B cell (primary cell): ENCODE data around the gene KCNT1. TPM values are rescaled to one million over a fixed set of nuclear protein-coding genes. Genes with fewer than 3 reads are reported as not detected.

Experiments
- ATAC-seq: fragments of 200-7000 bp; cut with Tn5 transposase; one replicate; pipeline ENCODE4 v1.10.0; 2021; ENCODE audit warnings: low read depth, mild to moderate bottlenecking, moderate number of reproducible peaks, moderate library complexity
- CTCF ChIA-PET: fragments of 350-600 bp; sonication (Branson Sonifier 250); formaldehyde crosslinking; loops from one replicate; lab custom pipeline; 2021; ENCODE audit warnings: antibody characterized with exemption, inconsistent platforms; lab: Charles Lee
- POLR2A ChIA-PET: fragments of 350-600 bp; sonication (Branson Sonifier 250); formaldehyde crosslinking; loops from one replicate; lab custom pipeline; 2021; ENCODE audit warnings: antibody characterized with exemption; lab: Charles Lee
- DNase-seq: peaks from one replicate; pipeline ENCODE4 v3.0.0; 2013
- H2AFZ ChIP-seq: 2 replicates; pipeline ENCODE4 v1.6.1; 2012; ENCODE audit warnings: mild to moderate bottlenecking, low read depth, low read length; ENCODE audit not compliant: insufficient read depth, poor library complexity, severe bottlenecking
- H3K27ac ChIP-seq, 2 donors: 1 replicate in 1 of 2; 2 replicates in 1 of 2; pipeline ENCODE4 v1.5.1; 2012 to 2013; ENCODE audit warnings: low read length in 2 of 2, mild to moderate bottlenecking in 2 of 2, moderate library complexity in 1 of 2
- H3K27me3 ChIP-seq, 4 experiments: fragments of 200-600 bp in 1 of 4; sonication (generic) in 1 of 4; replicated peaks in 1 of 4; 1 replicate in 2 of 4; 2 replicates in 2 of 4; pipeline versions ENCODE4 v1.6.1 to v1.7.0; 2013 to 2016; ENCODE audit warnings: low read length in 3 of 4, mild to moderate bottlenecking in 2 of 4, mixed read lengths in 1 of 4, moderate library complexity in 1 of 4; ENCODE audit not compliant: insufficient read depth in 4 of 4, control insufficient read depth in 3 of 4; ENCODE audit errors: control extremely low read depth in 1 of 4
- H3K36me3 ChIP-seq, 2 experiments: replicated peaks in 1 of 2; 1 replicate in 1 of 2; 2 replicates in 1 of 2; pipeline versions ENCODE4 v1.6.1 to v1.7.1; 2013; ENCODE audit warnings: low read length in 1 of 2; ENCODE audit not compliant: insufficient read depth in 2 of 2, control insufficient read depth in 1 of 2; ENCODE audit errors: control extremely low read depth in 1 of 2, extremely low read depth in 1 of 2
- H3K4me1 ChIP-seq, 2 donors: fragments of 200-600 bp in 1 of 2; sonication (generic) in 1 of 2; 1 replicate in 1 of 2; 2 replicates in 1 of 2; pipeline versions ENCODE4 v1.5.1 to v1.6.1; 2013 to 2017; ENCODE audit warnings: low read length in 2 of 2; ENCODE audit not compliant: control insufficient read depth in 2 of 2, insufficient read depth in 2 of 2
- H3K4me2 ChIP-seq: replicated peaks from 2 replicates; pipeline ENCODE3; 2012; ENCODE audit warnings: mild to moderate bottlenecking, low read depth, low read length; ENCODE audit not compliant: poor library complexity, severe bottlenecking
- H3K4me3 ChIP-seq, 5 experiments: fragments of 200-600 bp in 1 of 5; sonication (generic) in 1 of 5; 1 replicate in 3 of 5; 2 replicates in 2 of 5; pipeline versions ENCODE4 v1.5.1 to v1.7.0; 2011 to 2016; ENCODE audit warnings: low read length in 4 of 5, mild to moderate bottlenecking in 4 of 5, low read depth in 2 of 5, control low read depth in 1 of 5, moderate library complexity in 1 of 5; ENCODE audit not compliant: insufficient read depth in 1 of 5; ENCODE audit errors: control extremely low read depth in 1 of 5, extremely low read depth in 1 of 5
- H3K79me2 ChIP-seq: fragments of 200-600 bp; sonication (generic); one replicate; pipeline ENCODE4 v1.6.0; 2016; ENCODE audit warnings: low read length; ENCODE audit not compliant: control insufficient read depth, insufficient read depth
- H3K9ac ChIP-seq: fragments of 200-600 bp; sonication (generic); 2 replicates; pipeline ENCODE4 v1.6.1; 2017; ENCODE audit warnings: mild to moderate bottlenecking, low read length, moderate library complexity
- H3K9me3 ChIP-seq, 3 donors: one replicate each; pipeline versions ENCODE4 v1.6.1 to v1.7.1; 2013; ENCODE audit warnings: low read length in 2 of 3; ENCODE audit not compliant: control insufficient read depth in 2 of 3, insufficient read depth in 1 of 3; ENCODE audit errors: control extremely low read depth in 1 of 3
- H4K20me1 ChIP-seq: 2 replicates; pipeline ENCODE4 v1.6.0; 2012; ENCODE audit warnings: mild to moderate bottlenecking, low read length; ENCODE audit not compliant: insufficient read depth, control insufficient read depth, poor library complexity, severe bottlenecking
- H3K27ac Mint-ChIP-seq: one replicate; pipeline ENCODE4 v1.8.0; 2021; ENCODE audit warnings: mixed read lengths
- H3K27me3 Mint-ChIP-seq: one replicate; pipeline ENCODE4 v1.8.0; 2021; ENCODE audit warnings: mixed read lengths
- H3K4me1 Mint-ChIP-seq: one replicate; pipeline ENCODE4 v1.8.0; 2021; ENCODE audit warnings: mixed read lengths
- H3K4me3 Mint-ChIP-seq: one replicate; pipeline ENCODE4 v1.8.0; 2021; ENCODE audit warnings: mixed read lengths
- H3K9me3 Mint-ChIP-seq: one replicate; pipeline ENCODE4 v1.8.0; 2022; ENCODE audit warnings: mixed read lengths; ENCODE audit not compliant: insufficient read depth
- EZH2 ChIP-seq: IDR thresholded peaks from 2 replicates; pipeline ENCODE4 v1.6.1; 2012; ENCODE audit warnings: borderline replicate concordance, low read depth, mild to moderate bottlenecking, moderate library complexity, low read length; ENCODE audit not compliant: insufficient read depth, poor library complexity, severe bottlenecking
- WGBS: methylation state at CpG from one replicate; pipeline ENCODE4 v1.1.5; 2013; ENCODE audit warnings: missing lambda C conversion rate; ENCODE audit not compliant: insufficient coverage; 5-methylcytosine and 5-hydroxymethylcytosine counted together
- intact Hi-C: fragments of 100-400 bp; cut with micrococcal nuclease; formaldehyde crosslinking; loops from one replicate; pipeline ENCODE4 v1.10.0; 2022
- polyA plus RNA-seq: library from polyadenylated mRNA; depleted of rRNA; stranded (reverse); fragments of >200 nt; gene quantifications from 2 replicates; pipeline ENCODE4 v1.2.3, GENCODE V29; 2012
- total RNA-seq, 2 donors: library from RNA; stranded (reverse); fragments of 120-200 nt in 1 of 2; gene quantifications; 1 replicate in 1 of 2; 2 replicates in 1 of 2; pipeline versions ENCODE4 v1.2.3 to v1.2.4, GENCODE V29; 2013 to 2022
- TF ChIP-seq, protein P1 (sequence below): fragments of 200-600 bp; IDR thresholded peaks from one replicate; pipeline ENCODE4 v1.8.0; 2022; ENCODE audit warnings: antibody characterized with exemption, mild to moderate bottlenecking

KCNT1 gene
- total and polyA plus RNA-seq, 2 donors (not counting 1 experiment from before 2014, with no cell fraction given) = not detected

DNA sequence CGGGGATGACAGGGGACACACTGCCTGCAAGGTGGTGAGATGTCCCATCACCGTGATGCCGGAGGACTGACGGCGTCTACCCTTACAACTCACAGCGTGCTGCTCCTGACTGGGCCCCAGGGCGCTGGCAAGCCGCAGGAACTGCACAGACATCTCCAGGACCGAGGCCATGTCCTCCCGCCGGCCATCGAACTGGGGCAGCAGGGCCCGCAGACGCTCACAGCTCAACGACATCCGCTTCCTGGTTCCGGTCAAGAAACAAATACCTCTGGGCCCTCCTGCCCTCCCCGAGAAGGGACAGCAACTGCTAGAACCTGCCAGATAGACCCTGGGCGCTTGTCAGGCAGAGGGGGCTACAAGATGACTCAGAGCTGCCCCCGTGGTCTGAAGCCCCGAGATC lies 3.7 kb upstream of the KCNT1 start:
- DNase-seq (no peak), ATAC-seq (no peak)
- Histone ChIP-seq H3K27ac (no peak overlapping the region), H2AFZ (no peak overlapping the region), H4K20me1 (no peaks in the 10 kb centered on the region), H3K4me1 (peaks cover 6 to 7% of the 10 kb centered on the region in 2 donors), H3K9ac (no peak overlapping the region), H3K4me3 (no peak overlapping the region), H3K4me2 (no peak overlapping the region), H3K36me3 (no peaks in the 10 kb centered on the region), H3K27me3 (peaks cover 0 to 11% (median 0%) of the 10 kb centered on the region in 4 experiments), H3K9me3 (no peaks in the 10 kb centered on the region), H3K79me2 (no peaks in the 10 kb centered on the region)
- Mint-ChIP-seq H3K27ac (no peak overlapping the region), H3K4me1 (no peaks in the 10 kb centered on the region), H3K4me3 (no peak overlapping the region), H3K9me3 (no peaks in the 10 kb centered on the region), H3K27me3 (no peaks in the 10 kb centered on the region)
- 76% methylated on average over 21 of the region's 21 CpGs for WGBS
- no peak for TF ChIP-seq EZH2
- TF ChIP-seq, protein P1, sequence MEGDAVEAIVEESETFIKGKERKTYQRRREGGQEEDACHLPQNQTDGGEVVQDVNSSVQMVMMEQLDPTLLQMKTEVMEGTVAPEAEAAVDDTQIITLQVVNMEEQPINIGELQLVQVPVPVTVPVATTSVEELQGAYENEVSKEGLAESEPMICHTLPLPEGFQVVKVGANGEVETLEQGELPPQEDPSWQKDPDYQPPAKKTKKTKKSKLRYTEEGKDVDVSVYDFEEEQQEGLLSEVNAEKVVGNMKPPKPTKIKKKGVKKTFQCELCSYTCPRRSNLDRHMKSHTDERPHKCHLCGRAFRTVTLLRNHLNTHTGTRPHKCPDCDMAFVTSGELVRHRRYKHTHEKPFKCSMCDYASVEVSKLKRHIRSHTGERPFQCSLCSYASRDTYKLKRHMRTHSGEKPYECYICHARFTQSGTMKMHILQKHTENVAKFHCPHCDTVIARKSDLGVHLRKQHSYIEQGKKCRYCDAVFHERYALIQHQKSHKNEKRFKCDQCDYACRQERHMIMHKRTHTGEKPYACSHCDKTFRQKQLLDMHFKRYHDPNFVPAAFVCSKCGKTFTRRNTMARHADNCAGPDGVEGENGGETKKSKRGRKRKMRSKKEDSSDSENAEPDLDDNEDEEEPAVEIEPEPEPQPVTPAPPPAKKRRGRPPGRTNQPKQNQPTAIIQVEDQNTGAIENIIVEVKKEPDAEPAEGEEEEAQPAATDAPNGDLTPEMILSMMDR = no peak
- CTCF ChIA-PET = no interaction called here
- intact Hi-C loops = no loop called here
- POLR2A ChIA-PET = no interaction called here

DNA sequence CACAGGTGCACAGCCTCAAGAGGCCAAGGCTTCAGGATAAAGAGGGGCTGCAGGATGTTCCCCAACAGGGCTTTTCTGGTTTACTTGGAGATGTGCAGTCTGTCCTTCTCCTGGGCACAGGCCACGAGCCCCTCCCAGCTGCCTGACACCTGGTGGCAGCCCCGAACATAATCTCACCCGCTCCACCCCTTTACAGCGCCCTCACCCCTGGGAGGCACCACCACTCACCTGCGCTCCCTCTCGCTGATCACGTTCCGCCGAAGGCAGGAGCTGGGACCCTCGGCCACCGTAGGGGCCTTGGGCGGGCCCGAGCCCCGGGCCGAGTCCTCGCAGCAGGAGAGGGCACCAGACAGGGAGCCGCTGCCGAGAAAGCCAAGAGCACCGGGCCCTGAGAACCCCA lies 3.2 kb upstream of the KCNT1 start:
- H3K27ac ChIP-seq = no peak overlapping the region
- H3K4me3 ChIP-seq = no peak overlapping the region
- Mint-ChIP-seq H3K9me3 (no peaks in the 10 kb centered on the region), H3K4me3 (no peak overlapping the region), H3K4me1 (no peaks in the 10 kb centered on the region), H3K27me3 (no peaks in the 10 kb centered on the region), H3K27ac (no peak overlapping the region)
- no peak overlapping the region for H2AFZ ChIP-seq
- peaks cover 0 to 11% (median 0%) of the 10 kb centered on the region in 4 experiments for H3K27me3 ChIP-seq
- no peaks in the 10 kb centered on the region for H3K9me3 ChIP-seq
- no peaks in the 10 kb centered on the region for H4K20me1 ChIP-seq
- intact Hi-C loops = no loop called here
- peaks cover 6 to 7% of the 10 kb centered on the region in 2 donors for H3K4me1 ChIP-seq
- 65% methylated on average over 19 of the region's 19 CpGs for WGBS
- no peak overlapping the region for H3K4me2 ChIP-seq
- ATAC-seq = no peak
- H3K79me2 ChIP-seq = no peaks in the 10 kb centered on the region
- POLR2A ChIA-PET = no interaction called here
- no peak overlapping the region for H3K9ac ChIP-seq
- H3K36me3 ChIP-seq = no peaks in the 10 kb centered on the region
- CTCF ChIA-PET = no interaction called here
- no peak for DNase-seq
- no peak for TF ChIP-seq EZH2
